Lower lobe of right lung (tissue), 2 donors: Measurements from ENCODE around the gene TTC39C. TPM values are rescaled to one million over a fixed set of nuclear protein-coding genes. Genes with fewer than 3 reads are reported as not detected.

Source experiments
- ATAC-seq, 2 donors: fragments of 200-7000 bp; cut with Tn5 transposase; one replicate each; pipeline ENCODE4 v1.9.1; 2020 to 2022; ENCODE audit warnings: mild to moderate bottlenecking in 2 of 2, moderate library complexity in 2 of 2
- DNase-seq: peaks from one replicate; pipeline ENCODE4 v3.0.0-alpha.2; 2020
- H3K27ac ChIP-seq: fragments of 200-600 bp; one replicate; pipeline ENCODE4 v1.8.0; 2022
- H3K27me3 ChIP-seq: fragments of 200-600 bp; one replicate; pipeline ENCODE4 v1.8.0; 2022; ENCODE audit warnings: low read depth
- H3K36me3 ChIP-seq: fragments of 200-600 bp; one replicate; pipeline ENCODE4 v1.8.0; 2022; ENCODE audit warnings: mild to moderate bottlenecking
- H3K4me1 ChIP-seq: fragments of 200-600 bp; one replicate; pipeline ENCODE4 v1.8.0; 2022
- H3K4me3 ChIP-seq: fragments of 200-600 bp; one replicate; pipeline ENCODE4 v1.8.0; 2022; ENCODE audit warnings: mild to moderate bottlenecking
- H3K9me3 ChIP-seq: fragments of 200-600 bp; one replicate; pipeline ENCODE4 v1.8.0; 2022
- CTCF ChIP-seq: fragments of 200-600 bp; IDR thresholded peaks from one replicate; pipeline ENCODE4 v1.8.0; 2022; ENCODE audit warnings: antibody characterized with exemption, mild to moderate bottlenecking
- intact Hi-C: fragments of 100-400 bp; cut with DNase I; formaldehyde crosslinking; loops from one replicate; pipeline ENCODE4 v1.11.0; 2022
- total RNA-seq: library from RNA; stranded (reverse); fragmentation: NEBNext Ultra II Directional; extraction: Animal tissue kit (Norgen Biotek cat#: 25700); gene quantifications from one replicate; pipeline ENCODE4 v1.2.1, GENCODE V29; 2021
- donor health status: DM: no; HTN: yes; CAD: no; lungs with severe emphysema.

TTC39C gene
- total RNA-seq, 1 donor from 2014 or later = 14.6 TPM

- Histone ChIP-seq H3K27ac (no peak overlapping the region), H3K4me3 (no peak overlapping the region), H3K9me3 (no peaks in the 10 kb centered on the region), H3K36me3 (no peaks in the 10 kb centered on the region), H3K4me1 (no peaks in the 10 kb centered on the region), H3K27me3 (no peaks in the 10 kb centered on the region)
- DNase-seq (no peak), ATAC-seq (no peak)
- TF ChIP-seq CTCF = no peak
- intact Hi-C loops = no loop called here
Measured at GRCh38 chr18:23977103-23977502, 37.5 kb upstream of the TTC39C start.

- Histone ChIP-seq H3K9me3 (no peaks in the 10 kb centered on the region), H3K27ac (no peak overlapping the region), H3K36me3 (no peaks in the 10 kb centered on the region), H3K4me3 (no peak overlapping the region), H3K4me1 (no peaks in the 10 kb centered on the region), H3K27me3 (no peaks in the 10 kb centered on the region)
- ATAC-seq (peak; percentile 19 to 48), DNase-seq (no peak)
- intact Hi-C loops = no loop called here
- no peak for TF ChIP-seq CTCF
Measured at GRCh38 chr18:23977719-23978483, 36.7 kb upstream of the TTC39C start.

GRCh38 chr18:23981369-23981980 lies 33.1 kb upstream of the TTC39C start:
- H3K9me3 ChIP-seq = no peaks in the 10 kb centered on the region
- intact Hi-C loops = no loop called here
- no peak for DNase-seq
- TF ChIP-seq CTCF = no peak
- no peaks in the 10 kb centered on the region for H3K36me3 ChIP-seq
- ATAC-seq = no peak
- H3K4me1 ChIP-seq = no peaks in the 10 kb centered on the region
- H3K27me3 ChIP-seq = peaks cover 9% of the 10 kb centered on the region
- H3K27ac ChIP-seq = no peak overlapping the region
- H3K4me3 ChIP-seq = no peak overlapping the region

GRCh38 chr18:23982155-23983079 lies 32.1 kb upstream of the TTC39C start:
- Histone ChIP-seq H3K27ac (no peak overlapping the region), H3K27me3 (peaks cover 9% of the 10 kb centered on the region), H3K36me3 (no peaks in the 10 kb centered on the region), H3K4me1 (no peaks in the 10 kb centered on the region), H3K4me3 (no peak overlapping the region), H3K9me3 (no peaks in the 10 kb centered on the region)
- DNase-seq (no peak), ATAC-seq (peak; percentile 54 to 69)
- intact Hi-C loops = no loop called here
- no peak for TF ChIP-seq CTCF

- ATAC-seq (no peak), DNase-seq (no peak)
- no peaks in the 10 kb centered on the region for H3K9me3 ChIP-seq
- H3K27me3 ChIP-seq = peaks cover 9% of the 10 kb centered on the region
- H3K4me1 ChIP-seq = no peaks in the 10 kb centered on the region
- TF ChIP-seq CTCF = no peak
- H3K36me3 ChIP-seq = no peaks in the 10 kb centered on the region
- intact Hi-C loops = no loop called here
- no peak overlapping the region for H3K27ac ChIP-seq
- H3K4me3 ChIP-seq = no peak overlapping the region
Measured at GRCh38 chr18:23983112-23983511, 31.4 kb upstream of the TTC39C start.
